ENCODE data around the gene CCDC188. TPM values are rescaled to one million over a fixed set of nuclear protein-coding genes. Genes with fewer than 3 reads are reported as not detected.

CCDC188 gene
- total and polyA plus RNA-seq, 2 donors (not counting 1 experiment from before 2014, with no cell fraction given): not detected

- ChIA-PET CTCF (no interaction called here), POLR2A (no interaction called here)
- no peak overlapping the region for H3K27ac Mint-ChIP-seq
- no peak for DNase-seq
- no peak overlapping the region for H3K4me2 ChIP-seq (replicated peaks; ENCODE audit: low read depth, low read length, poor library complexity, severe bottlenecking)
- no peak overlapping the region for H3K9ac ChIP-seq (ENCODE audit: low read length)
- no peaks in the 10 kb centered on the region for H3K9me3 Mint-ChIP-seq (ENCODE audit: insufficient read depth)
- H3K27me3 Mint-ChIP-seq: peaks cover 4% of the 10 kb centered on the region
- no peaks in the 10 kb centered on the region for H3K36me3 ChIP-seq (replicated peaks in 1 of 2; ENCODE audit: control extremely low read depth in 1 of 2, control insufficient read depth in 1 of 2, extremely low read depth in 1 of 2, insufficient read depth in 2 of 2, low read length in 1 of 2)
- intact Hi-C loops (cut with micrococcal nuclease): no loop called here
- 59% methylated on average over 12 of the region's 15 CpGs for WGBS (ENCODE audit: insufficient coverage)
- H3K4me3 Mint-ChIP-seq: no peak overlapping the region
- no peaks in the 10 kb centered on the region for H4K20me1 ChIP-seq (ENCODE audit: control insufficient read depth, insufficient read depth, low read length, poor library complexity, severe bottlenecking)
- no peaks in the 10 kb centered on the region for H3K4me1 ChIP-seq (ENCODE audit: control insufficient read depth in 2 of 2, insufficient read depth in 2 of 2, low read length in 2 of 2)
- TF ChIP-seq, protein P1, sequence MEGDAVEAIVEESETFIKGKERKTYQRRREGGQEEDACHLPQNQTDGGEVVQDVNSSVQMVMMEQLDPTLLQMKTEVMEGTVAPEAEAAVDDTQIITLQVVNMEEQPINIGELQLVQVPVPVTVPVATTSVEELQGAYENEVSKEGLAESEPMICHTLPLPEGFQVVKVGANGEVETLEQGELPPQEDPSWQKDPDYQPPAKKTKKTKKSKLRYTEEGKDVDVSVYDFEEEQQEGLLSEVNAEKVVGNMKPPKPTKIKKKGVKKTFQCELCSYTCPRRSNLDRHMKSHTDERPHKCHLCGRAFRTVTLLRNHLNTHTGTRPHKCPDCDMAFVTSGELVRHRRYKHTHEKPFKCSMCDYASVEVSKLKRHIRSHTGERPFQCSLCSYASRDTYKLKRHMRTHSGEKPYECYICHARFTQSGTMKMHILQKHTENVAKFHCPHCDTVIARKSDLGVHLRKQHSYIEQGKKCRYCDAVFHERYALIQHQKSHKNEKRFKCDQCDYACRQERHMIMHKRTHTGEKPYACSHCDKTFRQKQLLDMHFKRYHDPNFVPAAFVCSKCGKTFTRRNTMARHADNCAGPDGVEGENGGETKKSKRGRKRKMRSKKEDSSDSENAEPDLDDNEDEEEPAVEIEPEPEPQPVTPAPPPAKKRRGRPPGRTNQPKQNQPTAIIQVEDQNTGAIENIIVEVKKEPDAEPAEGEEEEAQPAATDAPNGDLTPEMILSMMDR (IDR thresholded peaks at IDR 0.05): no peak
- no peak overlapping the region for H3K4me3 ChIP-seq (ENCODE audit: control extremely low read depth in 1 of 5, extremely low read depth in 1 of 5, insufficient read depth in 1 of 5, low read depth in 2 of 5, low read length in 4 of 5)
- no peaks in the 10 kb centered on the region for H3K27me3 ChIP-seq (replicated peaks in 1 of 4; ENCODE audit: control extremely low read depth in 1 of 4, control insufficient read depth in 3 of 4, insufficient read depth in 4 of 4, low read length in 3 of 4)
- no peak overlapping the region for H2AFZ ChIP-seq (ENCODE audit: insufficient read depth, low read depth, low read length, poor library complexity, severe bottlenecking)
- no peaks in the 10 kb centered on the region for H3K79me2 ChIP-seq (ENCODE audit: control insufficient read depth, insufficient read depth, low read length)
- no peaks in the 10 kb centered on the region for H3K9me3 ChIP-seq (ENCODE audit: control extremely low read depth in 1 of 3, control insufficient read depth in 2 of 3, insufficient read depth in 1 of 3, low read length in 2 of 3)
- ATAC-seq (ENCODE audit: low read depth): no peak
- no peak overlapping the region for H3K27ac ChIP-seq (ENCODE audit: low read length in 2 of 2)
- no peaks in the 10 kb centered on the region for H3K4me1 Mint-ChIP-seq
These were observed 44.1 kb upstream of the CCDC188 start for GRCh38 chr22:20194681-20195593.

- no peaks in the 10 kb centered on the region for H3K9me3 ChIP-seq (ENCODE audit: control extremely low read depth in 1 of 3, control insufficient read depth in 2 of 3, insufficient read depth in 1 of 3, low read length in 2 of 3)
- ChIA-PET CTCF (no interaction called here), POLR2A (no interaction called here)
- H4K20me1 ChIP-seq (ENCODE audit: control insufficient read depth, insufficient read depth, low read length, poor library complexity, severe bottlenecking): no peaks in the 10 kb centered on the region
- H3K36me3 ChIP-seq (replicated peaks in 1 of 2; ENCODE audit: control extremely low read depth in 1 of 2, control insufficient read depth in 1 of 2, extremely low read depth in 1 of 2, insufficient read depth in 2 of 2, low read length in 1 of 2): no peaks in the 10 kb centered on the region
- H3K79me2 ChIP-seq (ENCODE audit: control insufficient read depth, insufficient read depth, low read length): no peaks in the 10 kb centered on the region
- no peak for DNase-seq
- no peak for TF ChIP-seq EZH2 (IDR thresholded peaks at IDR 0.05; ENCODE audit: borderline replicate concordance, insufficient read depth, low read depth, low read length, poor library complexity, severe bottlenecking)
- TF ChIP-seq, protein P1 (IDR thresholded peaks at IDR 0.05): no peak
- no peak for ATAC-seq (ENCODE audit: low read depth)
- no peak overlapping the region for H3K9ac ChIP-seq (ENCODE audit: low read length)
- H3K4me3 ChIP-seq (ENCODE audit: control extremely low read depth in 1 of 5, extremely low read depth in 1 of 5, insufficient read depth in 1 of 5, low read depth in 2 of 5, low read length in 4 of 5): no peak overlapping the region
- no peaks in the 10 kb centered on the region for H3K9me3 Mint-ChIP-seq (ENCODE audit: insufficient read depth)
- 85% methylated on average over 14 of the region's 17 CpGs for WGBS (ENCODE audit: insufficient coverage)
- H3K4me3 Mint-ChIP-seq: no peak overlapping the region
- intact Hi-C loops (cut with micrococcal nuclease): no loop called here
- no peak overlapping the region for H3K27ac Mint-ChIP-seq
- H3K27me3 ChIP-seq (replicated peaks in 1 of 4; ENCODE audit: control extremely low read depth in 1 of 4, control insufficient read depth in 3 of 4, insufficient read depth in 4 of 4, low read length in 3 of 4): no peaks in the 10 kb centered on the region
- H2AFZ ChIP-seq (ENCODE audit: insufficient read depth, low read depth, low read length, poor library complexity, severe bottlenecking): no peak overlapping the region
- H3K27me3 Mint-ChIP-seq: peaks cover 4% of the 10 kb centered on the region
- H3K27ac ChIP-seq (ENCODE audit: low read length in 2 of 2): no peak overlapping the region
- no peak overlapping the region for H3K4me2 ChIP-seq (replicated peaks; ENCODE audit: low read depth, low read length, poor library complexity, severe bottlenecking)
- H3K4me1 ChIP-seq (ENCODE audit: control insufficient read depth in 2 of 2, insufficient read depth in 2 of 2, low read length in 2 of 2): no peaks in the 10 kb centered on the region
- H3K4me1 Mint-ChIP-seq: no peaks in the 10 kb centered on the region
These were observed 43.1 kb upstream of the CCDC188 start for GRCh38 chr22:20193761-20194494.
